NOMO-1 treated with DMSO at 0.1 percent for 48 hours (cell line): Measurements from ENCODE around the gene TTC39C.
A peak's percentile ranks its signal among the peaks of the same experiment; 100 is the strongest.

Experiments used
- DNase-seq: peaks from one replicate; lab custom pipeline; 2025; ENCODE audit not compliant: unreplicated experiment; lab: John Stamatoyannopoulos, UW

The TTC39C gene

DNA sequence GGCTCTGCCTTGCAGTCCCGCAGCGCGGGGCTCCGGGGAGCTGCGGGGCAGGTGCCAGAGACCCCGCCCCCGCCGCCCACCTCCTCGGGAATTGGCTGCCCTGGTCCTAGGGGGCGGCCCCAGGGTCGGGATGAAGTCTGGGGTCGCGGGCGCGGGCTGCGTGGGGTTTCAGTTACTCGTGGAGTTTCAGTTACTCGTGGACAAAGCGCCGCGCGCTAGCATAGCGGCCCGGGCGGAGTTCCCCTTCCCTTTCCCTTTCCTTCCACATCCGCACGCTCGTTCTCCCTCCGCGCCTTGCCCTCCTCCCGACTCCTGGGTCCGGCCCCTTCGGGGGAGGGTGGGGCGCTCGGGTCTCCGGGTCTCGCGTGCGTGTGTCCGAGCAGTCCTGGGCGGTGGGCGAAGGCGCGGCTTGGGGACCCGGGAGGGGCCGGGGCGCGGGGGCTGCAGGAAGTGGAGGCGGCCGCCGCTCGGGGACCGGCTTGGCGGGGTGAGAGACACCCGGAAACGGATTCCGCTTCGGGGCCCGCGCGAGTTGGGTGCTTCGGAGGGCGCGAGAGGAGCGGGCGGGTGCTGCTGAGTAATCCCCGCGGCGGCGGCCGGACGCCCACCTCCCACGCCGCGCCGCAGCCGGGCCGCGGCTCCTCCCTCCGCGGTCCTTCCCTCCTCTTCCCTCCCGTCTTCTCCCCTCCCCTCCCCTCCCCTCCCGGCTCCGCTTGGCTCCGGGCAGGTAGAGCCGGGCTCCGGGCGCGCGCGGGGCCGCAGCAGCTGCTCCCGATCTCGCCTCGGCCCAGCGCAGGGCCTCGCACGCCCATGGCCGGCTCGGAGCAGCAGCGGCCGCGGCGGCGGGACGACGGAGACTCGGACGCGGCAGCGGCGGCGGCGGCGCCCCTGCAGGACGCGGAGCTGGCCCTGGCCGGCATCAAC lies at the start of gene TTC39C:
Gene TTC39C, plus strand, starts transcription at position 693 of the 924 bp plus-strand sequence. Its CDS starts 118 bp downstream, at position 811.
- peak; percentile 54 for DNase-seq

- DNase-seq, result no peak
These were observed 47.6 kb upstream of the TTC39C start for GRCh38 chr18:23966909-23967308.

- DNase-seq, result peak; percentile 81
These were observed 47.0 kb upstream of the TTC39C start for GRCh38 chr18:23967321-23968089.

GRCh38 chr18:23968638-23969604 lies 45.6 kb upstream of the TTC39C start:
- no peak for DNase-seq

DNA sequence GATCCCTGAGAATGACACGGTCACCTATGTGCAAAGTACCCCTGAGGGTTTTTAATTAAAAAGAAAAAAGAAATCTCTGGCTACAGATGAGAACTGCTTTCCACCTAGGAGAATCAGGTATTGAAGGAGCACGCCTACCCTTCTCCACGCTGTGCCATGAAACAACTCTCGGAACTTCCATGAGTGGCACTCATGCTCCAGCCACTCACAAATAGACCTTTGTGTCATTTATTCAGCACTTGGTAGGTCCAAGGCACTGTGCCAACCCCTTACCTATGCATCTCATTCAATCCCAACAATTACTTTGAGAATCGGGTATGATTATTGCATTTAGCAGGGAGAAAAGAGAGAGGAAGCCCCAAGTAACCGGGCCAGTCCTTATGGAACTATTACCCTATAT lies 44.9 kb upstream of the TTC39C start:
- no peak for DNase-seq

GRCh38 chr18:23970161-23971096 lies 44.1 kb upstream of the TTC39C start:
- DNase-seq, result no peak

- no peak for DNase-seq
These were observed 43.5 kb upstream of the TTC39C start for GRCh38 chr18:23971097-23971440.

DNA sequence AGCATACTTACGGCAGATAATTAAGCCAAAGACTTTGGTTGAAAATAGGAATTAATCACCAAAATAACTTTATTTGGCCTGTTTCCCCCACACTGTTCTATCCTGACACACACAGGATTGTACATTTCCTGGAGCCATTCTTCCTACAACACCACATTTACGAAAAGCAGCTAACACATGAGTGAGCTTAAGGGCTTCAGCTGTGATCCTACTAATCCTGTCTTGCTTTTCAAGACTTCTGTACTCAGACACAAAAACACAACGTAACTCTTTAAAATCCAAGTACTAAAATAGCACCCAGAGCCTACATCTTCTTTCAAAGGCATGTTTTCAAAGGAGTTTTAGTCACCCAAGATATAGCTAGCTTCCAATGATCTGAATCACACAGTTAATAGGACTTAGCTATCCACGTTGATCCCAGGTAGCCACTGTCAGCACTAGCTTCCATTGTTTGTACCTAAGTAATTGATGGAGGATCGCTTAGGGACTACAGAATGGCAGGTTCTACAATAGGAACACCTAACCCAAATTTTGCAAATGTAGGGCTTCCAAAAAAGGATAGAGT lies 42.8 kb upstream of the TTC39C start:
- no peak for DNase-seq

DNA sequence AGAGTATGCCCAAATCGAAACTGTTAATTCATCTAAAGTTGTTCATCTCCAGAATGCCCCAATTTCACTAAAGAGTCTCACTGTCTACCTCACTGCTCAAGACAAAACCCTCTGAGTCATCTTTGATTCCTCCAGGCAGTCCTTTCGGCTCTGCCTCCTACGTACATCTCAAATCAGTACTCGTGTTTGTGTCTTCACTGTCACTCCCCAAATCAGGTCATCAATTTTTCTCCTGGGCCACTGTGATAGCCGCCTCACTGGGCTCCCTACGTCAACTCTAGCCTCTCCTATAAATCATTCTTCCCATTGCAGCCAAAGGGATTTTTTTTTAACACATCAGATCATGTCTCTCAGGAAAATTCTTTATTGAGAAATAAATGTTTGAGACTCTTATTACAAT lies 42.1 kb upstream of the TTC39C start:
- DNase-seq, result no peak

GRCh38 chr18:23977103-23977502 lies 37.5 kb upstream of the TTC39C start:
- DNase-seq, result no peak

- no peak for DNase-seq
These were observed 36.7 kb upstream of the TTC39C start for GRCh38 chr18:23977719-23978483.

GRCh38 chr18:23981369-23981980 lies 33.1 kb upstream of the TTC39C start:
- no peak for DNase-seq

GRCh38 chr18:23982155-23983079 lies 32.1 kb upstream of the TTC39C start:
- DNase-seq, result no peak

- DNase-seq, result no peak
These were observed 31.4 kb upstream of the TTC39C start for GRCh38 chr18:23983112-23983511.

DNA sequence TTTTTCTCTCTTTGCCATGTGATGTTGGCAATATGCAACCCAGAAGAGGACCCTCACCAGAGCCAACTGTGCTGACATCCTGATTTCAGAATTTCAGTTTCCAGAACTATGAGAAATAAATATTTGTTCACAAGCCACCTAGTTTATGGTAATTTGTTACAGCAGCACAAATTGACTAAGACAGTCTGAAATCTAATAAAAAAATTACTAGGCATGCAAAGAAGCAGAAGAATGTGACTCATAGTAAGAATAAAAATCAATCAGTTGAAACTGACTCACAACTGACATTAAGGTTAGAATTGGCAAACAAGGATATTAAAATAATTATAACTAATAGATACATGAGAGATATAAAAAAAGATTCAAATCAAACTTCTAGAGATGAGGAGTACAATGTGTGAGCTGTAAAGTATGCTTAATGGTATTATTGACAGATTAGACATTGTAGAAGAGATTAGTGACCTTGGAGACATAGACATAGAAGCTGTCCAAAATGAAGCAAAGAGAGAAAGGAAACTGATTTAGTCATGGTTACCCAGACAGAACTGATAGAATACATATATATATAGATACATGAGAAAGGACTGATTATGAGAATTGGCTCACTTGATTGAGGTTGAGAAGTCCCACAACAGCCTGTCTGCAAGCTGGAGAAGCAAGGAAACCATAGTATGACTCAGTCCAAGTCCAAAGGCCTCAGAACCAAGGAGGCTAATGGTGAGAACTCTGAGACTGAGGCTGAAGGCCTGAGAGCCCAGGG lies 27.8 kb upstream of the TTC39C start:
- DNase-seq, result no peak
